Peyer's patch (tissue), 4 donors: ENCODE results near the gene LRRC15.

Experiments
- CTCF ChIP-seq, 6 experiments: fragments of 450-650 bp in 4 of 6; fragments of 200-600 bp in 2 of 6; sonication (generic) in 1 of 6; IDR thresholded peaks; one replicate each; pipeline ENCODE4 v1.5.1; 2017 to 2019; ENCODE audit warnings: antibody characterized with exemption in 6 of 6, mild to moderate bottlenecking in 3 of 6, moderate library complexity in 1 of 6
- POLR2A ChIP-seq, 2 donors: fragments of 450-650 bp; IDR thresholded peaks; one replicate each; pipeline ENCODE4 v1.5.1; 2017; ENCODE audit warnings: antibody characterized with exemption in 2 of 2, mild to moderate bottlenecking in 2 of 2, moderate library complexity in 2 of 2

DNA sequence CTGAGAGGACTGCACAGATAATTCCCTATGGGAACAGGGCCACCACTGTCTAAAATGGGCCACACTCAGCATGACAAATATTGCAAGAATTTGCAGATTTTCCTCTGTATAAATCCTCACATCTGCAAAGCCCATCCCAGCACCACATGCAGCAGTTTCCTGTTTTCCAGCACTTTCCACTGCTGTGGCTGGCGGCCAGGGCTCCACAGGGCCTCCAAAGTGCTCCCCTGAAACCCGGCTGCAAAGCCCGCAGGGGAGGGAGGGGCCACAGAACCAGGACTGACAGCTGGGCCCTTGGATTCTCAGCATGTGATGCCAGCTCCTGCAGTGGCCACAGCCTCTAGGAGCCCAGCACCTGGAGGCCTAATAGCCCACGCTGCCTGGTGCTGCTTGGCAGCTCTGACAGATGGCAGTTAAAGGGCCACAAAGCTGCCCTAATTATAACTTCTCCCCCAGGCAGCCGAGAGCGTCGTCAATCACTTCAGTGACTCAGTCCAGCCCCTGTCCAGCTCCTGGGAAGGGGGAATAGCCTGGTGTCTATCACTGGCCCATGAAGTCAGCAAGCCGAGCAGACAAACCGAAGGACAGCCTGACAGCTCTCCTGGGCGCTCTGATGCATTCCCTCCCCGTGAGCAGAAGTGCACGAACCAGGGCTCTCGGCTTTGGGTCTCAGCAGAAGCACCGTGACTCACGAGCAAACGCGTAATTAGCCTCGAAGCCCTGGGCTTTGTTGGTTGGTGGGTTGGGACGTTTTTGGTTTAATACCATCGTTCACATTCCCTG lies 4.7 kb downstream of the LRRC15 start:
- TF ChIP-seq CTCF (IDR thresholded peaks at IDR 0.05) (no peak), POLR2A (IDR thresholded peaks at IDR 0.05) (no peak)
